HepG2 (cell line): Measurements from ENCODE around the gene B3GNT9. TPM values are rescaled to one million over a fixed set of nuclear protein-coding genes. Genes with fewer than 3 reads are reported as not detected.

ENCODE experiments used
- ARNT2 ChIP-seq: sonication (generic); formaldehyde crosslinking; IDR thresholded peaks from 2 replicates; pipeline ENCODE4 v1.8.0; 2022; ENCODE audit warnings: mild to moderate bottlenecking, low read depth, missing genetic modification reagents, moderate library complexity
- HNRNPL ChIP-seq: fragments of 200-400 bp; formaldehyde crosslinking; IDR thresholded peaks from 2 replicates; pipeline ENCODE4 v1.6.1; 2017; ENCODE audit warnings: mild to moderate bottlenecking, low read depth, low read length
- IRX3 ChIP-seq: sonication (generic); formaldehyde crosslinking; IDR thresholded peaks from 2 replicates; pipeline ENCODE4 v1.8.1; 2023; ENCODE audit warnings: mild to moderate bottlenecking, low read depth, missing genetic modification reagents, borderline replicate concordance
- MEIS1 ChIP-seq: sonication (generic); formaldehyde crosslinking; IDR thresholded peaks from 2 replicates; pipeline ENCODE4 v1.9.0; 2021; ENCODE audit warnings: mild to moderate bottlenecking, missing genetic modification reagents, moderate library complexity, borderline replicate concordance
- SP5 ChIP-seq: IDR thresholded peaks from 2 replicates; pipeline ENCODE4 v1.6.1; 2016; ENCODE audit warnings: low read depth, borderline replicate concordance
- ZBTB7B ChIP-seq: sonication (generic); formaldehyde crosslinking; IDR thresholded peaks from 2 replicates; pipeline ENCODE4 v1.4.0; 2020; ENCODE audit warnings: missing genetic modification reagents
- ZFP37 ChIP-seq: sonication (generic); formaldehyde crosslinking; IDR thresholded peaks from 2 replicates; pipeline ENCODE4 v1.4.0; 2020; ENCODE audit warnings: missing genetic modification reagents, borderline replicate concordance
- ZNF331 ChIP-seq: sonication (generic); formaldehyde crosslinking; IDR thresholded peaks from 2 replicates; pipeline ENCODE4 v1.4.0; 2020; ENCODE audit warnings: missing genetic modification reagents
- ZNF607 ChIP-seq: sonication (generic); formaldehyde crosslinking; IDR thresholded peaks from 2 replicates; pipeline ENCODE4 v1.5.1; 2020; ENCODE audit warnings: missing genetic modification reagents, mild to moderate bottlenecking, borderline replicate concordance
- ZNF7 ChIP-seq: IDR thresholded peaks from 2 replicates; pipeline ENCODE4 v1.6.1; 2016; ENCODE audit warnings: missing biosample characterization, missing genetic modification reagents
- polyA plus RNA-seq, 8 experiments: library from polyadenylated mRNA; depleted of rRNA in 3 of 8; stranded (reverse) in 7 of 8; unstranded in 1 of 8; fragments of >200 nt; fragmentation: Illumina TruSeq in 4 of 8; extraction: Trizol in 4 of 8; gene quantifications; 2 replicates each; pipeline versions ENCODE4 v1.2.1 to v1.2.3, GENCODE V29; 2011 to 2016; ENCODE audit warnings: low read depth in 4 of 8, missing spikeins in 1 of 8, mixed read lengths in 1 of 8; ENCODE audit not compliant: insufficient read depth in 1 of 8
- total RNA-seq, 5 experiments: library from RNA; depleted of rRNA; stranded (reverse); fragments of >200 nt; fragmentation: Illumina TruSeq; extraction: Trizol; gene quantifications; 2 replicates each; pipeline ENCODE4 v1.2.3, GENCODE V29; 2016; ENCODE audit warnings: low read depth in 1 of 5
- TF ChIP-seq, protein P1 (sequence below): sonication (generic); formaldehyde crosslinking; IDR thresholded peaks from 2 replicates; pipeline ENCODE4 v1.5.0; 2020; ENCODE audit warnings: mild to moderate bottlenecking, missing genetic modification reagents
- TF ChIP-seq, protein P2 (sequence below): sonication (generic); formaldehyde crosslinking; IDR thresholded peaks from 2 replicates; pipeline ENCODE4 v1.5.1; 2020; ENCODE audit warnings: missing genetic modification reagents, mild to moderate bottlenecking, borderline replicate concordance
- TF ChIP-seq, protein P3 (sequence below): IDR thresholded peaks from 2 replicates; pipeline ENCODE4 v1.6.1; 2018; ENCODE audit warnings: missing genetic modification reagents
- TF ChIP-seq, protein P4 (sequence below): sonication (generic); formaldehyde crosslinking; IDR thresholded peaks from 2 replicates; pipeline ENCODE4 v1.4.0; 2020; ENCODE audit warnings: missing genetic modification reagents

The B3GNT9 gene
- total and polyA plus RNA-seq, 2 of the 13 experiments (the other 11 are each of a cell fraction or from before 2014, with no cell fraction given), result 1.5 to 3.1 TPM

DNA sequence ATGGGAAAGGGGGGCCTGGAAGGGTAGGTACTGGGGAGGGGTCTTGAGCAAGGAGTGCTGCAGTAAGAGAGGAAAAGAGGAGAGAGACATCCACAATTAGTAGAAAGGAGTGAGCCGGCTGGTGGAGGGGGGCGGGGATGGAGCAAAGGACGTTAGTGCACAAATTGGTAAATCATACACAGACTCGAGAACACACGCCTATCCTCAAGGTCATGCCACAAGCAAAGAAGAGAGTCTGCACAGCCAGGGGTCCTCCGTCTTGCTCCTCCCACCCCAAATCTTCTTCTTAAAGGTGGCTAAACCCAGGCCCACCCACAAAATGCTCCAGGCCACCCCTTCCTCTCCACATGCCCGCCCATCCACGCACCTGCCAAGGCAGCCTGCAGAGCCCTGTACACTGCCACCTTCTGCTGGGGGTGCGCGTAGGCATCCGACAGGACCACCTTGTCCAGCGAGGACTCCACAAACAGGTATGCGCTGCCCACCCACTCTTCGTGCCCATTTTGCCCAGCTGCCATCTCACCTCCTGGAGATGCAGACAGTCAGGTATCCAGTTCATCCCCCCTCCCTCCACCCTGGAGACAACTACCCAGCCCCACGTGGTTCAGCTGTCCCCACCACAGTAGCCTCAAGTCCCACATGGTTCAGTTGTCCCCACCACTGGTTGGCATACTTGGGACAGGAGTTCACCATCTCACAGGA is 5.5 kb upstream of the B3GNT9 start (continued):
- TF ChIP-seq, protein P1, sequence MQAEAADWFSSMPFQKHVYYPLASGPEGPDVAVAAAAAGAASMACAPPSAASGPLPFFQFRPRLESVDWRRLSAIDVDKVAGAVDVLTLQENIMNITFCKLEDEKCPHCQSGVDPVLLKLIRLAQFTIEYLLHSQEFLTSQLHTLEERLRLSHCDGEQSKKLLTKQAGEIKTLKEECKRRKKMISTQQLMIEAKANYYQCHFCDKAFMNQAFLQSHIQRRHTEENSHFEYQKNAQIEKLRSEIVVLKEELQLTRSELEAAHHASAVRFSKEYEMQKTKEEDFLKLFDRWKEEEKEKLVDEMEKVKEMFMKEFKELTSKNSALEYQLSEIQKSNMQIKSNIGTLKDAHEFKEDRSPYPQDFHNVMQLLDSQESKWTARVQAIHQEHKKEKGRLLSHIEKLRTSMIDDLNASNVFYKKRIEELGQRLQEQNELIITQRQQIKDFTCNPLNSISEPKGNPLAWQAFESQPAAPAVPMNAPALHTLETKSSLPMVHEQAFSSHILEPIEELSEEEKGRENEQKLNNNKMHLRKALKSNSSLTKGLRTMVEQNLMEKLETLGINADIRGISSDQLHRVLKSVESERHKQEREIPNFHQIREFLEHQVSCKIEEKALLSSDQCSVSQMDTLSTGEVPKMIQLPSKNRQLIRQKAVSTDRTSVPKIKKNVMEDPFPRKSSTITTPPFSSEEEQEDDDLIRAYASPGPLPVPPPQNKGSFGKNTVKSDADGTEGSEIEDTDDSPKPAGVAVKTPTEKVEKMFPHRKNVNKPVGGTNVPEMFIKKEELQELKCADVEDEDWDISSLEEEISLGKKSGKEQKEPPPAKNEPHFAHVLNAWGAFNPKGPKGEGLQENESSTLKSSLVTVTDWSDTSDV (CRISPR knock-in tag), result 0 out of 2 replicates have a peak, but pooled peaks have one; percentile 27
- 0 out of 2 replicates have a peak, but pooled peaks have one; percentile 11 for TF ChIP-seq SP5 (CRISPR knock-in tag)
- TF ChIP-seq ZNF7 (CRISPR knock-in tag), result no peak
- no peak for TF ChIP-seq IRX3
- 0 out of 2 replicates have a peak, but pooled peaks have one; percentile 54 for TF ChIP-seq HNRNPL
- TF ChIP-seq, protein P2, sequence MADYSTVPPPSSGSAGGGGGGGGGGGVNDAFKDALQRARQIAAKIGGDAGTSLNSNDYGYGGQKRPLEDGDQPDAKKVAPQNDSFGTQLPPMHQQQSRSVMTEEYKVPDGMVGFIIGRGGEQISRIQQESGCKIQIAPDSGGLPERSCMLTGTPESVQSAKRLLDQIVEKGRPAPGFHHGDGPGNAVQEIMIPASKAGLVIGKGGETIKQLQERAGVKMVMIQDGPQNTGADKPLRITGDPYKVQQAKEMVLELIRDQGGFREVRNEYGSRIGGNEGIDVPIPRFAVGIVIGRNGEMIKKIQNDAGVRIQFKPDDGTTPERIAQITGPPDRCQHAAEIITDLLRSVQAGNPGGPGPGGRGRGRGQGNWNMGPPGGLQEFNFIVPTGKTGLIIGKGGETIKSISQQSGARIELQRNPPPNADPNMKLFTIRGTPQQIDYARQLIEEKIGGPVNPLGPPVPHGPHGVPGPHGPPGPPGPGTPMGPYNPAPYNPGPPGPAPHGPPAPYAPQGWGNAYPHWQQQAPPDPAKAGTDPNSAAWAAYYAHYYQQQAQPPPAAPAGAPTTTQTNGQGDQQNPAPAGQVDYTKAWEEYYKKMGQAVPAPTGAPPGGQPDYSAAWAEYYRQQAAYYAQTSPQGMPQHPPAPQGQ, result no peak
- TF ChIP-seq, protein P3, sequence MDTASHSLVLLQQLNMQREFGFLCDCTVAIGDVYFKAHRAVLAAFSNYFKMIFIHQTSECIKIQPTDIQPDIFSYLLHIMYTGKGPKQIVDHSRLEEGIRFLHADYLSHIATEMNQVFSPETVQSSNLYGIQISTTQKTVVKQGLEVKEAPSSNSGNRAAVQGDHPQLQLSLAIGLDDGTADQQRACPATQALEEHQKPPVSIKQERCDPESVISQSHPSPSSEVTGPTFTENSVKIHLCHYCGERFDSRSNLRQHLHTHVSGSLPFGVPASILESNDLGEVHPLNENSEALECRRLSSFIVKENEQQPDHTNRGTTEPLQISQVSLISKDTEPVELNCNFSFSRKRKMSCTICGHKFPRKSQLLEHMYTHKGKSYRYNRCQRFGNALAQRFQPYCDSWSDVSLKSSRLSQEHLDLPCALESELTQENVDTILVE (CRISPR knock-in tag), result no peak
- 0 out of 2 replicates have a peak, but pooled peaks have one; percentile 35 for TF ChIP-seq ZBTB7B (CRISPR knock-in tag)
- TF ChIP-seq MEIS1 (CRISPR knock-in tag), result peak; percentile 8; the same call in 1 of the 2 replicates
- TF ChIP-seq ZNF331 (CRISPR knock-in tag), result peak; percentile 74
- 0 out of 2 replicates have a peak, but pooled peaks have one; percentile 5 for TF ChIP-seq ZNF607 (CRISPR knock-in tag)
- TF ChIP-seq ZFP37 (CRISPR knock-in tag), result no peak
- 0 out of 2 replicates have a peak, but pooled peaks have one; percentile 1 for TF ChIP-seq ARNT2 (CRISPR knock-in tag)
- TF ChIP-seq, protein P4, sequence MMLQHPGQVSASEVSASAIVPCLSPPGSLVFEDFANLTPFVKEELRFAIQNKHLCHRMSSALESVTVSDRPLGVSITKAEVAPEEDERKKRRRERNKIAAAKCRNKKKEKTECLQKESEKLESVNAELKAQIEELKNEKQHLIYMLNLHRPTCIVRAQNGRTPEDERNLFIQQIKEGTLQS (CRISPR knock-in tag), result no peak
- TF ChIP-seq, all 625 proteins: peak for 12
